Activated naive CD8-positive, alpha-beta T cell treated with anti-CD3 and anti-CD28 coated beads for 36 hours (primary cell): Measurements from ENCODE around the gene MORC3. TPM values are rescaled to one million over a fixed set of nuclear protein-coding genes. Genes with fewer than 3 reads are reported as not detected.
A peak's percentile ranks its signal among the peaks of the same experiment; 100 is the strongest.
"Not testable (repeated sequence)": the region's sequence is repeated elsewhere in the genome, so short reads cannot be mapped to it uniquely, and the experiment has no call there.

Experiments
- DNase-seq: peaks from one replicate; pipeline ENCODE4 v3.0.0; 2021
- H3K27ac Mint-ChIP-seq: one replicate; pipeline ENCODE4 v1.8.0; 2022; ENCODE audit warnings: mild to moderate bottlenecking, moderate library complexity, mixed read lengths
- H3K27me3 Mint-ChIP-seq: one replicate; pipeline ENCODE4 v1.8.0; 2022; ENCODE audit warnings: mild to moderate bottlenecking, mixed read lengths
- H3K36me3 Mint-ChIP-seq: one replicate; pipeline ENCODE4 v1.8.0; 2021; ENCODE audit warnings: mild to moderate bottlenecking, mixed read lengths
- H3K4me1 Mint-ChIP-seq: one replicate; pipeline ENCODE4 v1.8.0; 2021; ENCODE audit warnings: mixed read lengths
- H3K4me3 Mint-ChIP-seq: one replicate; pipeline ENCODE4 v1.8.0; 2022; ENCODE audit warnings: mild to moderate bottlenecking, moderate library complexity, mixed read lengths
- H3K9me3 Mint-ChIP-seq: one replicate; pipeline ENCODE4 v1.8.0; 2022; ENCODE audit warnings: mixed read lengths
- total RNA-seq, 2 experiments: library from RNA; stranded (reverse); gene quantifications; one replicate each; pipeline ENCODE4 v1.2.3, GENCODE V29; 2021

MORC3 gene
- total RNA-seq, 2 experiments from 2014 or later: 15.2 to 17.4 TPM

DNA sequence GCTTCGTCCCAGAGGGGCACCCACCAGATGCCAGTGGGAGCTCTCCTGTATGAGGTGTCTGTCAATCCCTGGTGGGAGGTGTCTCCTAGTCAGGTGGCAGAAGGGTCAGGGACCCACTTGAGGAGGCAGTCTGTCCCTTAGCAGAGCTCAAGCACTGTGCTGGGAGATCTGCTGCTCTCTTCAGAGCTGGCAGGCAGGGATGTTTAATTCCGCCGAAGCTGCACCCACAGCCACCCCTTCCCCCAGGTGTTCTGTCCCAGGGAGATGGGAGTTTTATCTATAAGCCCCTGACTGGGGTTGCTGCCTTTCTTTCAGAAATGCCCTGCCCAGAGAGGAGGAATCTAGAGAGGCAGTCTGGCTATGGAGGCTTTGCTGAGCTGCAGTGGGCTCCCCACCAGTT, 4.0 kb upstream of the MORC3 start:
- H3K36me3 Mint-ChIP-seq, H3K27me3 Mint-ChIP-seq, H3K27ac Mint-ChIP-seq, DNase-seq, H3K9me3 Mint-ChIP-seq, H3K4me1 Mint-ChIP-seq, H3K4me3 Mint-ChIP-seq: not testable (repeated sequence)

DNA sequence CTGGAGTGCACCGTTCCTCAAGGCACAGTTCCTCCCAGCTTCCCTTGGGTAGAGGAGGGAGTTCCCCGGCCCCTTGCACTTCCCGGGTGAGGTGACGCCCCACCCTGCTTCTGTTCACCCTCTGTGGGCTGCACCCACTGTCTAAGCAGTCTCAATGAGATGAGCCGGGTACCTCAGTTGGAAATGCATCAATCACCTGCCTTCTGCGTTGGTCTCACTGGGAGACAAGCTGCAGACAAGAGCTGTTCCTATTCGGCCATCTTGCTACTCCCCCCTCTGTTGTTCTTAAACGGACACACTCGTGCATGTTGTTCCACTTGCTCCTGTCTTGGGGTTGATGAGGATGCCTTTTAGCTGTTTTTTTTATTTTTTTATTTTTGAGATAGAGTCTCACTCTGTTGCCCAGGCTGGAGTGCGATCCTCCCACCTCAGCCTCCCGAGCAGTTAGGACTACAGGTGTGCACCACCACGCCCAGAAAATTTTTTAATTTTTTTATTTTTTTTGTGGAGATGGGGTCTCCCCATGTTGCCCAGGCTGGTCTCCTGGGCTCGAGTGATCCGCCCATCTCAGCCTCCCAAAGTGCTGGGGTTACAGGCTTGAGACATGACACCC, 3.0 kb upstream of the MORC3 start:
- Mint-ChIP-seq H3K27me3 (peaks cover 4% of the 10 kb centered on the region), H3K9me3 (peaks cover 4% of the 10 kb centered on the region), H3K4me3 (no peak overlapping the region), H3K4me1 (peaks cover 10% of the 10 kb centered on the region), H3K36me3 (no peaks in the 10 kb centered on the region), H3K27ac (no peak overlapping the region)
- DNase-seq: no peak

DNA sequence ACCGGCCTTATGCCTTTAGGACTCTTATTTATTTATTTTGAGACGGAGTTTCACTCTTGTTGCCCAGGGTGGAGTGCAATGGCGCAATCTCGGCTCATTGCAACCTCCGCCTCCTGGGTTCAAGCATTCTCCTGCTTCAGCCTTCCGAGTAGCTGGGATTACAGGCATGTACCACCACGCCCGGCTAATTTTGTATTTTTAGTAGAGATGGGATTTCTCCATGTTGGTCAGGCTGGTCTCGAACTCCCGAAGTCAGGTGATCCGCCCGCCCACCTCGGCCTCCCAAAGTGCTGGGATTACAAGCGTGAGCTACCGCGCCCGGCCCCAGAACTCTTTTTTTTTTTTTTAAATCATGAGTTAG, 611 bp upstream of the MORC3 start:
- DNase-seq: peak; percentile 4
- Mint-ChIP-seq H3K4me3 (peak overlapping the region; percentile 86), H3K4me1 (peaks cover 28% of the 10 kb centered on the region), H3K36me3 (peaks cover 13% of the 10 kb centered on the region), H3K27ac (peak overlapping the region; percentile 94)
- not testable (repeated sequence) for H3K9me3 Mint-ChIP-seq, H3K27me3 Mint-ChIP-seq

DNA sequence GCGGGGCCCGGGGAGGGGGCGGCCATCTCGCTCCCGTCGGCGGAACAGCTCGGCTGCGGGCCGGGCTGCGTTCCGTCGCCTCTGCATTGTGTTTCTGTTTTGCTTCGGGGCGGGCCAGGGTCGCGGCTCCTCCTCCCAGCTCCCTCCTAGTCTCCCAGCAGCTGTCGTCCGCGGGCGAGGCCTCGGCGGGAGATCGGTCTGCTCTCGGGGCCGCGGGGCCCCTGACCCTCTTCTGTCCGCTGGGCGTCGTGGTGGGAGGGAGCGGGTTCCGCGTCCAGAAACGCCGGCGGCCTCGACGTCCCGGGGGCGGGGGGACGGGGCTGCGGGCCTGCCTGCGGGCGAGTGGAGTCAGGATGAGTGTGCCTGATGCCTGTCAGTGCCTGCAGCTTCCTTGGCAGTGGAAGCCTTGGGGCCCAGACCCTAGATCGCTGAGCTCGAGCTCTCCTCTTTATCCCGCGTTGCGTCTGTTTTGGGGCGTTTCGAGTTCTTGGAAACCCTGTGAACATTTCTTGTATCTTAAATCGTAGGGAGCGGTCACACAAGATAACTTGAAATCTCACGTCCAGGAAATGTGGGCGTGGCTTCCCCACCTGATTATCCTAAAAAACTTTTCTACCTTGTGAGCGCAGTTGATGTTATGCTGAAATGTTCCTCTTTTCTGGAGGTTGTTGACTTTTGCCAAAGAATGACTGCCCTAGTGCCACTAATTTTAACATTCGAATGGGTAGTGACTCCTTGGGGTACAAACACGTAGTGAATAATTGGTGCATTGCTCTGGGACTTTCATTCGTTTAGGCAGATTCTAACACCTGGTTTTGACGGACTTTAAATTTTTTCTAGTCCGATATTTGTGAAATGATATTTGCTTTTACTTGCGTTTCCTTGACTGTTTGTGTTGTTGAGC, 676 bp downstream of the MORC3 start:
- Mint-ChIP-seq H3K27me3 (peaks cover 4% of the 10 kb centered on the region), H3K9me3 (peaks cover 2% of the 10 kb centered on the region), H3K4me1 (peaks cover 32% of the 10 kb centered on the region), H3K36me3 (peaks cover 15% of the 10 kb centered on the region), H3K4me3 (peak overlapping the region; percentile 91), H3K27ac (peak overlapping the region; percentile 92)
- peak; percentile 80 for DNase-seq

DNA sequence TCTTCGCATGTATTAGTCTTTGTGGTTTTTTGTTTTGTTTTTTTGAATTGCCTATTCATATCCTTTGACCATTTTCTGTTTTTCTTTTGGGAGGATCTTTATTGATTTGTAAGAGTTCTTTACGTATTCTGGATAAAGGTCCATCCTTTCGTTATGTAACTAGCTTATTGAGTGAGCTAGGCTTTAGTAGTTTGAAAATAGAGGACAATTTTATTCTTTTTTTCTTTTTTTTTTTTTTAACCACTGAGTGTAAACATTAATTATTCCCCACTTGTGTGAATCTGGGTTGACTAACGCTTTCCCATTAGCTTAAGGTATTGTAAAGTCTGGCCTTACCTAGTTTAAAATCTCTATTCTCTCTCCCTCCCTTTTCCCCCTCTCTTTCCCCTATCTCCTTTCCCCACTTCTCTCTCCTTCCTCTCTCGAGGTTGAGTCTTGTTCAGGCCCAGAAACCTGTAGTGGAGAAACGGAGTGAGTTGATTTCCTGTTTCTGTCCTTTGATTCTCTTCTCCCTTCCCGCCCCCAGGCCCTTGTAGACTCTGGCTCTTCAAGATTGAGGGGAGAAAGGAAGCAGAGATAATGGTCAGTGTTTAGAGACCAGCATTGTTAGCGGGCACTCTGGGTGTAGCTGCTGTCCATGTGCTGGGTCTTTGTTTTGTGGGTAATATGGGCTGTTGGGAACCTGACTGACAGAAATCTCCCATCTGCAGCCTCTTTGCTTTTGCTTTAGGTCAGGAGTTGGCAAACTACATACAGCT, 1.5 kb downstream of the MORC3 start:
- peak; percentile 7 for DNase-seq
- Mint-ChIP-seq H3K27ac (peak overlapping the region; percentile 92), H3K27me3 (peaks cover 4% of the 10 kb centered on the region), H3K4me3 (peak overlapping the region; percentile 91), H3K4me1 (peaks cover 32% of the 10 kb centered on the region), H3K9me3 (peaks cover 2% of the 10 kb centered on the region), H3K36me3 (peaks cover 15% of the 10 kb centered on the region)

DNA sequence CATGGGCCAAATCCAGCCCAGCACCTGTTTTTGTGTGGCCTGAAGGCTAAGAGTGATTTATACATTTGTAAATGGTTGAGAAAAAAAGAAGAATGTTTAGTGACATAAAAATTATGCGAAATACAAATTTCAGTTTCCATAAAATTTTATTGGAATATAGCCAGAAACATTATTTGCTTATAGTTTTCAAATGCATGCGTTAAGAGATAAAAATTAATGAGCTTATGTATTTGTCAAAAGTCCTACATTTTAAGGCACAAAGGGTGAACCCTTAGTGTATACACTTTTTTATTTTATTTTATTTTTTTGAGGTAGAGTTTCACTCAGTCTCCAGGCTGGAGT, 2.1 kb downstream of the MORC3 start:
- H3K27me3 Mint-ChIP-seq: peaks cover 4% of the 10 kb centered on the region
- peak overlapping the region; percentile 91 for H3K4me3 Mint-ChIP-seq
- no peak for DNase-seq
- peak overlapping the region; percentile 92 for H3K27ac Mint-ChIP-seq
- H3K4me1 Mint-ChIP-seq: peaks cover 32% of the 10 kb centered on the region
- H3K36me3 Mint-ChIP-seq: peaks cover 15% of the 10 kb centered on the region
- H3K9me3 Mint-ChIP-seq: peaks cover 2% of the 10 kb centered on the region

DNA sequence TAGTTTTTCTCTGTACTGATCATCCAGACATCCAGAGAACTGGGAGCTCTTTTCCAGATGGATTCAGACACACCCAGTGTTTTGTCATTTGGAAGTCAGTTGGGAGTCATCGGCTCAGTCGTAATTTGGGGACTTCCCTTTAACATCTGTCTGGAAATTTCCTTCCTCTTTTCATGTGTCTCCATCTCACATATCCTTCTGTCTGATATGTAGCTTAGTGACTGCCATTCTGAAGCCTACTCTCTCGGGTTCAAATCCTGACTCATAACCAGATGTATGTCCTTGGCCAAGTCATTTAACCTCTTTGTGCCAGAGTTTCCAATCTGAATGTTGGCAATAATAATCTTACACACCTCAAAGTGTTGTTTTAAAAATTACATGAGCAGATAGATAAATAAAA, 3.0 kb downstream of the MORC3 start:
- Mint-ChIP-seq H3K4me1 (peaks cover 32% of the 10 kb centered on the region), H3K4me3 (peak overlapping the region; percentile 5), H3K36me3 (peaks cover 15% of the 10 kb centered on the region), H3K27me3 (peaks cover 4% of the 10 kb centered on the region), H3K27ac (peak overlapping the region; percentile 83), H3K9me3 (peaks cover 2% of the 10 kb centered on the region)
- no peak for DNase-seq

DNA sequence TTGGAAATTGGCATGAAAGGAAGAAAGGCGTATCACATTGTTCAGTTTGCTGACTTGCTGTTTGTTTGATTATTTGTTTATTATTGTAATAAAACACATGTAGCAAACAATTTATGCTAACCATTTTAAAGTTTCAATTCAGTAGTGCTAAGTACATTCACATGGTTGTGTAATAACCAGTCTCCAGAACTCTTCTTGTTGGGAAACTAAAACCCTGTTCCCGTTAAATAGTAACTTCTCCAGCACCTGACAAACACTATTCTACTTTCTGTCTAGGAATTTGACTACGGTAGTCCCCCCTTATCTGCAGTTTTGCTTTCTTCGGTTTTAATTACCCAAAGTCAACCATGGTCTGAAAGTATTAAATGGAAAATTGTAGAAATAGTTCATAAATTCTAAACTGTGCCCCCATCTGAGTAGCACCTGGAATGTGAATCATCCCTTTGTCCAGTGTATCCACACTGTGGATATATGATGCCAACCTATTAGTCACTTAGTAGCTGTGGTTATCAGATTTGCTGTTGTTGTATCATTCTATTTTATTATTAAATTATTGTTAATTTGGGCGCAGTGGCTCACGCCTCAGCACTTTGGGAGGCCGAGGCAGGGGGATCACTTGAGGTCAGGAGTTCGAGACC, 5.5 kb downstream of the MORC3 start:
- Mint-ChIP-seq H3K36me3 (peaks cover 17% of the 10 kb centered on the region), H3K4me3 (no peak overlapping the region), H3K9me3 (no peaks in the 10 kb centered on the region), H3K27ac (no peak overlapping the region), H3K27me3 (no peaks in the 10 kb centered on the region), H3K4me1 (peaks cover 45% of the 10 kb centered on the region)
- no peak for DNase-seq

DNA sequence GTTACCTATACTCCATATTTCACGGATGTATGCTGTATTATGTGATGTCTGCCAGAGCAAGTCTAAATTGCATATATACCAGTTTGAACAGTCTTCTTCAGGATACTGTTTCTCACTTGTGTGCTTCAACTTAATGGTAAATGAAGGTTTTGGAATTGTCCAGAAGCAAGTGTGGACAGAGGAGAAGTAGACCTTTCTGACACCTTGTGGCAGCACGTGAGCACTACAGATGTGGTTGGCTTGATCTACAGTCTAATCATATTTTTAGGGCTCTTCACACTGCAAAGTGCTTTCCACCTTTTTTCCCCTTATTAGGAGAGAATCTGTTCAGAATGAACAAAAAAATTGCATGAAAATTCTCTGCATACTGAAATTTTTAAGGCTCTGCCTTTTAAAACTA, 10.9 kb downstream of the MORC3 start:
- peak; percentile 28 for DNase-seq
- Mint-ChIP-seq H3K9me3 (no peaks in the 10 kb centered on the region), H3K27me3 (no peaks in the 10 kb centered on the region), H3K27ac (peak overlapping the region; percentile 3), H3K4me1 (peaks cover 37% of the 10 kb centered on the region), H3K36me3 (peaks cover 7% of the 10 kb centered on the region), H3K4me3 (no peak overlapping the region)

DNA sequence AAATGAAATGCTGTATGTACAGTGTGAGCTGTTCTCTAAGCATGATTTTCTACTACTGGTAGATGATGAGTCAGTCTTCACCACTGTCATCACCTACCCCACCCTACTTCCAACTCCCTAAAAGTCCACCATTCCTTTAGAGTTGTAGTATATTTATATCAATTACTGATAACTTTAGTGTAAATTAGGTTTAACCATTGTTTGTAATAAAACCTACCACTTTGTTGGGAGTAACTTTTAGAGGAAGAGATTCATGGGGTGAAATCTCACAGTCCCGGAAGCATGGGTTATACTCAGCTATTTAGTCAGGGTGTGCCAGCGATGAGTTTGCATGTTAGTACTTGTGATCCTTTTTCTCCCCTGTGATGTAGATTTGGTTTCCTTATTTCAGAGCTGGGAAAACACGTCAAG, 17.1 kb downstream of the MORC3 start:
- H3K27me3 Mint-ChIP-seq: no peaks in the 10 kb centered on the region
- H3K9me3 Mint-ChIP-seq: no peaks in the 10 kb centered on the region
- H3K4me1 Mint-ChIP-seq: peaks cover 16% of the 10 kb centered on the region
- H3K27ac Mint-ChIP-seq: no peak overlapping the region
- H3K36me3 Mint-ChIP-seq: peaks cover 13% of the 10 kb centered on the region
- no peak for DNase-seq
- H3K4me3 Mint-ChIP-seq: no peak overlapping the region

DNA sequence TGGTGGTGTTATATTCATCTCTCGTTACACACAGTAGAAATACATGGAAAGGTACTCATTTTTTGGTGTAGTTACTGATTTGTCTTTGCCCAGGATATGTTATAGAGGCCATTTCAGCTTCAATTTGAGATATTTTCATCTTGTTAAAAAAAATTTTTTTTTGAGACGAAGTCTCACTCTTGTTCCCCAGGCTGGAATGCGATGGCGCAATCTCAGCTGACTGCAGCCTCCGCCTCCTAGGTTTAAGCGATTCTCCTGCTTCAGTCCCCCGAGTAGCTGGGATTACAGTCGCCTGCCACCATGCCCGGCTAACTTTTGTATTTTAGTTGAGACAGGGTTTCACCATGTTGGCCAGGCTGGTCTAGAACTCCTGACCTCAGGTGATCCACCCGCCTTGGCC, 19.0 kb downstream of the MORC3 start:
- no peak for DNase-seq
- Mint-ChIP-seq H3K4me3 (no peak overlapping the region), H3K36me3 (peaks cover 13% of the 10 kb centered on the region), H3K9me3 (no peaks in the 10 kb centered on the region), H3K27me3 (no peaks in the 10 kb centered on the region), H3K4me1 (peaks cover 7% of the 10 kb centered on the region), H3K27ac (no peak overlapping the region)

DNA sequence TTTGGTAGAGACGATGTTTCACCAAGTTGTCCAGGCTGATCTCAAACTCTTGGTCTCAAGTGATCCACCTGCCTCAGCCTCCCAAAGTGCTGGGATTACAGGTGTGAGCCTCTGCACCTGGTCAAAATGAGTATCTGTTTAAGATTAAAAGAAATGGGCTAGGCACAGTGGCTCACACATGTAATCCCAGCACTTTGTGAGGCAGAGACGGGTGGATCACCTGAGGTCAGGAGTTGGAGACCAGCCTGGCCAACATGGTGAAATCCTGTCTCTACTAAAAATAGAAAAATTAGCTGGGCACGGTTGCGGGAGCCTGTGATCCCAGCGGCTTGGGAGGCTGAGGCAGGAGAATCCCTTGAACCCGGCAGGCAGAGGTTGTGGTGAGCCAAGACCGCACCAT, 22.6 kb downstream of the MORC3 start:
- H3K36me3 Mint-ChIP-seq: peaks cover 18% of the 10 kb centered on the region
- DNase-seq, H3K9me3 Mint-ChIP-seq, H3K4me1 Mint-ChIP-seq, H3K4me3 Mint-ChIP-seq, H3K27ac Mint-ChIP-seq, H3K27me3 Mint-ChIP-seq: not testable (repeated sequence)

DNA sequence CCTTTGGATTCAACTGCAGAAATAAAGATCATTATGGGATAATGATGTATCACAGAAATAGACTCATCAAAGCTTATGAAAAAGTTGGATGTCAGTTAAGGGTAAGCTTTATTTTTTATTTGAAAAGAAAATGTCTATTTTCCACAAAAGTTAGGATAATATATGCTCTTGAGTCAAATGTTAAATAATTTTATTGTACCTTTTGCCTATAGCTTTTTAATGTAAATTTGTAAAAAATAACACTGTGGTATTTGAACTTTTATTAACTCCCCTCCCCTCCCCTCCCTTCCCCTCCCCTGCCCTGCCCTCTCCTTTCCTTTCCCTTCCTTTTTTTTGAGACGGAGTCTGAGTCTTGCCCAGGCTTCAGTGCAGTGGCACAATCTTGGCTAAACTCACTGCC, 24.9 kb downstream of the MORC3 start:
- Mint-ChIP-seq H3K27ac (no peak overlapping the region), H3K36me3 (peaks cover 16% of the 10 kb centered on the region), H3K4me1 (peaks cover 4% of the 10 kb centered on the region), H3K9me3 (no peaks in the 10 kb centered on the region), H3K27me3 (no peaks in the 10 kb centered on the region), H3K4me3 (no peak overlapping the region)
- DNase-seq: no peak

DNA sequence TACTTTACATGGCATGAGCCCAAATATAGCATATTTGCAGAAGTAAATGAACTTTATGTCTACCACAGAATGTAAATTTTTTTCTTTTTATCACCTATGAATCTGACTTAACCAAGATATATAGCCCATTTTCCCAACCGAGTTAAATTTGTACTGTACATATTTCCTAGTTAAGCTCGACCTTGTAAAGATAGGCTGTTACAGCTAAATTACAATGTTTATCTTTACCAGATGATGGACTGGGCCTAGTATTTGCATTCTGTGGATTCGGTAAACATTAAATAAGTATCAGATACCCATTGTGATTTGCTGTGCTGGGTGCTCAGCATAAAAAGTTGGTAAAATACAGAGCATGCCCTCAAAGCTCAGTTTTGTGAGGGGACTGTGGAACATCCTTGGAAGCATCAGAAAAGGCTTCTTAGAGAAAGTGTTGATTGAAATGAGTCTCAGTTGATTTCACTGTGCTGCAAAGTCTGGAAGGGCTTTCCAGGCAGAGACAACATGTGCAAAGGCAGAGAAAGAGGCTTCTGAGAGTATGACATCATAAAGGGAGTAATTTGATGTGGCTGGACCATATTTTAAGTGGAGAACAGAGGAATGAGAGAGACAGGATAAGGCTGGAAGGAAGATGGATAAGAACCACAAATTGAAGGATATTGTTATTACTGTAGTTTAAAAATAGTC, 27.4 kb downstream of the MORC3 start:
- no peaks in the 10 kb centered on the region for H3K27me3 Mint-ChIP-seq
- peaks cover 4% of the 10 kb centered on the region for H3K4me1 Mint-ChIP-seq
- H3K27ac Mint-ChIP-seq: no peak overlapping the region
- peaks cover 22% of the 10 kb centered on the region for H3K36me3 Mint-ChIP-seq
- H3K4me3 Mint-ChIP-seq: no peak overlapping the region
- H3K9me3 Mint-ChIP-seq: no peaks in the 10 kb centered on the region
- no peak for DNase-seq

DNA sequence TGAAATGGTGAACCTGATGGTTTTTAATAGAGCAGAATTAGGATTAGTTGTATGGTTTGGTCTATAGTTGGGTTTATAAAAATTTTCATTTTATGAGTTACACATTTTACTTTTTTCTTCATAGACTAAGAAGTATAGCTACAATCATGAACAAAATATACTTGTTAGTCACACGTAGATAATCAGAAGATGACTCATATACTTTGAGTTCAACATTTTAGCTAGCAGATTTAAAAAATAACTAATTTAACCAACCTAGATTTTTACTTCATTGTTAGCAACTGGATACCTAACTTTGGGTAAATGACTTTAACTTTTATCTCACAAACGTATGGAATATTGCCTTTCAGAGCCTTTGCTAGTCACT, 27.9 kb downstream of the MORC3 start:
- H3K36me3 Mint-ChIP-seq: peaks cover 22% of the 10 kb centered on the region

More for the DNA sequence above, 27.9 kb downstream of the MORC3 start:
- H3K9me3 Mint-ChIP-seq: no peaks in the 10 kb centered on the region
- no peak overlapping the region for H3K27ac Mint-ChIP-seq
- peaks cover 4% of the 10 kb centered on the region for H3K4me1 Mint-ChIP-seq
- H3K4me3 Mint-ChIP-seq: no peak overlapping the region
- H3K27me3 Mint-ChIP-seq: no peaks in the 10 kb centered on the region
- DNase-seq: no peak
